NCI-H2029 treated with DMSO at 0.1 percent for 48 hours (cell line): Measurements from ENCODE around the gene ADH5.
"Not testable (repeated sequence)": the region's sequence is repeated elsewhere in the genome, so short reads cannot be mapped to it uniquely, and the experiment has no call there.

Experiments
- DNase-seq: peaks from one replicate; lab custom pipeline; 2025; lab: John Stamatoyannopoulos, UW

Gene ADH5

DNA sequence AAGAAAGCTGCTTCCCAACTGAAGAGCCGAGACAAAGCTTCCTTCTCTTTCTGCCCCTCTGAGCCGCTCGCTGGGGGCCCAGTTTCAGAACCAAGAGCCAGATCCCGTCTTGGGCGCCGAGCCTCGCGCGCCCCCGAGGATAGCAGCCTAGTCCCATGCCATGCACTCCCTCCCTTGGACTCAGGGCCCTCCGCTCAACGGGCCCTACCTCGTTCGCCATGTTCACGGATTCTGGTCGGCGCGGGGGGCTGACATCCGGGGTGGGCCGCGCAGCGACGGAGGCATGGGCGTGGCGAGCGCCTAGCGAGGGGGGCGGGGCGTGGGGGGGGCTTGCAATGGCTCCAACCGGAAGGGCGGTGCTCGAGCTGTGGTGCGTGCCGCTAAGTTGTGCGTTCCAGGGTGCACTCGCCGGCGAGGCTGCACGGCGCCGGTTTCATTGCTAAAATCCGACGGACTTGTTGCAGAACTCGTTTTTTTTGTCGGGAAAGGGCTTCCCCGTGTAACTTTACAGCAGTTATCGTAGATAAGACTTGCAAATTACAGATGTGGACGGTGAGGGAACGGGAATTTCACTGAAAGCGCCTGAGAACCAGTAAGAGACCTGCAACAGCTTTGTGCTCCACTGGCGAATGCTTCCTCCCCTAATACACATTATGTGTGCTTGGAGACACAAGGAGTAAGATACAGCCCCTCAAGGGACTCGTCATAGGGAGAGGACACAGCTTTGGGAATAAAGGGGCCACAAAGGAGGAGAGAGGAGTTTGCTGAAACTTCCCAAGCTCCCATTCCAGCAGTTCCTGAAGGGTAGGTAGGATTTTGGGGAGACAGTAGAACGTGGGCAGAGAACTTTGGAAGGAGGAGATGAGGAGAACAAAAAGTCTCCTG lies at the start of gene ADH5:
TSS of gene ADH5 (minus strand) at position 308 of the 885 bp plus-strand sequence. CDS start at position 220, 88 bp downstream.
- peak; percentile 23 for DNase-seq

DNA sequence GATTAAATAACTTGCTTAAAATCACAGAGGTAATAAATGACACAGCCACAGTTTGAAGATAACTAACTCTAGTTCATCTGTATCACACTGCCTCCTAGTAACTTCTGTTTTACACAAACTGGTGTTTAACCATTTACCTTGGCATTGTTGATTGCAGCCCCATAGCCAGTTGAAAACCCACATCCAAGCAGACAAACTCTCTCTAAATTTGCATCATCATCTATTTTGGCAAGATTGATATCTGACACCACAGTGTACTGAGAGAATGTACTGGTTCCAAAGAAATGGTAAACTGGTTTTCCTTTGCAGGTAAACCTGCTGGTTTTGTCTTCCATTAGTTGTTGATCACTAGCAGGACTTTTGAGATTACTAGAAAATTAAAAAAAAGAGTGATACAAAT lies 47.7 kb upstream of the ADH5 start:
- DNase-seq, result no peak

DNA sequence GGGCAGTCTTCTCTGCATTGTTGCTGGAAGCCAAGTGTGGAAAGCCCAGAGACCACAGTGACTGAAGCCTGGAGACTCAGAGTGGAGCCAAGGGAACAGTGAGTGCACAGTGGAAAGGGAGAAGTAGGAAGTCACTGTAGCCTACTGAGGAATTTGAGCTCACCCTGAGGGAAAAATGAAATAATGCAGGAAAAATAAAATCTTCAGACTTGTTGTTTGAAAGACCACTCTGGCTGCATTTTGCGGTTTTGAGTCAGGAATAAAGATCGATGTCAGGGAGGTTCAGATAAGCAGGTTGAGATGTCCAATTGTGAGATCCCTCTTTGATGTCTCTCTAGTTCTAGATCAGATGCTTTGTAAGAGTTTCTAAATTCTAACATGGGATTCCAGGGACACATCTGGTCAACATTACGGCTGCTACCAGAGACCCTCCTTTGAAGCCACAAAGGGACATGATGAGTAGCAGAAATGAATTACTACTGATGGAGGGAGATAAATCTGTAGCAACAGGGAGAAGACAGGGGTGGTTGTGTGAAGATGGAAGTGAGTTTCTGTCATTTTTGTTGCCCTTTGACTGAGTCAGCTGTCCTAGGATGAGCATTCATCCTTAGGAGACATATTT lies 47.1 kb upstream of the ADH5 start:
- DNase-seq, result no peak

DNA sequence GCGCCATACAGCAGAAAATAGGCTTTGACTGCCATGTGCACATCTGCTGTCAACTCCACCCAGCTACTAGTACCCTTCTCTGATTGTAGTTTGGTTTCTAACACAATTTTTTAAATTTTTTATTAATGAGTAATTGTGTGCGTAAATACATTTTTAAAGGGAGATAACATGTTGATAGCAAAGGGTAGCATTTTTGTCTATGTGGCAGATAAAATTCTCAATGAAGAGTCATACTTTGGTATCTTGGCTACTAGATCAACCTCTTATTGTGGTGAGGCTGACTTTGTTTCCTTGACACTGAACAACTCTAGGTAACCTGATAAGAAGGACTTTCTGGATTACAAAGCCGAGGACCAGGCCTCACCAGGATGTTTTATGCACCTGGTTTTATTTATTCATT lies 46.0 kb upstream of the ADH5 start:
- DNase-seq, result no peak

DNA sequence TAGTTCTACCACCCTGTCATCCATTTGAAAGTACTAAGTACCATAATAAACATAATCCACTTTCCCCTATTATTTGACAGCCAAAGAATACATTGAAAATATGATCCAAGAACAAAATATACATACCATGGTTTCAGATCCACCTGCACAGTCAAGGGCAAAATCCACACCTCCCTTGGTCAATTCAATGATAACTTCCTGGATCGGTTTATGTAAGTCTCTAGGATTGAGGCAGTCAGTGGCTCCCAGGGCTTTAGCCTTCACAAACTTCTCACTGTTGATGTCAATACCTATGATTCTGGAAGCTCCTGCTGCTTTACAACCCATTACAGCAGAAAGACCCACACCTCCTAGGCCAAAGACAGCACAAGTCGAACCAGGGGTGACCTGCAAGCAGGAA lies 42.8 kb upstream of the ADH5 start:
- DNase-seq, result no peak

DNA sequence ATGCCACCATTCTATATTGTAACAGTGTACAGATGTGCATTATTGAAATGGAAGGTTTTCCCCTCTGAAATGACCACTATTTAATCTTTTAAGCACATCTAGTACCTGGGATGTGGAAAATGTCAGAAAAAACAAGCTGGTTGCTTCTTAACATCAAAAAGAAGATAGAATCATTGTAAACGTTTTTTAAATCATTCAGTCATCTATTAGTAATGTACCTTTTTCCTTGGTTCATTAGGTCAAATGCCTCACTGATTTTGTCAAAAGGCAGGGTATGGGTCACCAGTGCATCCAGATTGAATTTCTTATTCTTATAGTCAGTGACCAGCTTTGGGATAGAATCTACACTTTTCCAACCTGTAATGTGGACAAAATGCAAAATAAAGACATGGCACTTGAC lies 37.8 kb upstream of the ADH5 start:
- no peak for DNase-seq

DNA sequence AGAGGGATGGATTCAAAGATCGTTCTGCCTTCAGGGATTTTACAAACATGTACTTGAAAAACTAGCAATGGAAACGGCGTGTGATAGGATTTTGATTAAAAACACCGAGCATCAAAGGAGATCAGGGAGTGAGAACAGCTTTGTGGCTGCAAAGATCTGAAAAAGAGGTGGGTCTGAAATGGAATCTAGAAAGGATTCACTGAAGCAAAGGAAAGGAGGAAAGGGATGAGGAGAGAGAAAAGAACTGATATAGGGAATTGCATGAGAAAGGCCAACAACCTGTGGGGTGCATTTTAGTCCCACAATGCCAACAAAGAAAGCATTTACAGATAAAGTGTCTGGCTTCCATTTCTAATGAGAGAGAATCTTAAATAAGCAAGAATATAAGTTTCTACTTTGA lies 32.4 kb upstream of the ADH5 start:
- DNase-seq, result no peak

DNA sequence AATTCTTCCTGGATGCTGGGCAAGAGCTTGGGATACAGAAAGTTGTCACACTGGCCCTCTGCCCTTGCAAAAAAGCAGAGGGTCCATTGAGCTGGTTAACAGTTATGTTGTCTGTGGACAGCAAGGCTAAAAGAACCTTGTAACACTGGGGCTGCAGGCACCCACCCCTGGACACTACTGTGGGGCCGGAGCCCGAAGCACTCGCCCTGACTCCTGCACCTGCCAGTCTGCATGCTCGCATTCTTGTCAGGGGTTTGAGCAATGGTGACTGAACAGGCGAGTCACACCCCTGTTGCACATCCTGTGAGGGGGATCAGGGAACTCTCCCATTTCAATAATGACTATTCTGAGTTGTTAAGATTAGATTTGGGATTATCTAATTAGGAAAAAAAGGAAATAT lies 31.9 kb upstream of the ADH5 start:
- no peak for DNase-seq

DNA sequence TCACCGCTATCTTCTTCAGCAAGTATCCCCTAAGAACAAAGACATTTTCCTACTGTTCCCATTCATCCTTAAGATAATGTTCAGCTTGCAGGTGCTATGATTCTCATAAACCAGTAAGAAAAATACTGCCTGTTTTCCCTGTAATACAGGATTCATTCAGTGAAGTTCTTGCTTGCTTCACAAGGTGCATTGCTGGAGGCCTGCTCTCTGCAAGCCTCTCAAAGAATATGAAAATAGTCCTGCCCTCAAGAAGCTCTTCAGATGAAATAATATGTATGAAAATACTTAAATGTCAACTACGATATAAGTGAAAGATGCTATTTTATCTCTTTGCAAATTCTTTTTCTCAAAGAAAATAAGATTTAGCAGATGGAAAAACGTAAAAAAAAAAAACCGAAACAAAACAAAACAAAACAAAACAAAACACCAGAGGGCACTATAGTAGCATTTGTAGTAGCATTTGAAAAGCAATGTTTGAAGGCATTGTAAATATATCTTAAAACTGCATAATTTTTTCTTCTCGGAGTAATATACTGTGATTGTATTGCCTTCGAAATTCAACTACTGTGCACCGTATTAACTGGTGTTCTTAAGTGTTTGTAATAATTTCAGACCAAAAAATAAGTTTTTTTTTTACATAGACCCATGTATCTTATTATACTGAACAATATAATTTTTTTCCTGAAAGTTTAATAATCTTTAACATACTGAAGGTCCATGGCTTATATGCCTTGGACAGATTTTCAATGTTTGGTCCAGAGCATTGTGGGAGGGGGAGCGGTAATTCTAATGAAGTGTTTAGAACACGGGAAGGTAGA lies 29.5 kb upstream of the ADH5 start:
- DNase-seq, result no peak

DNA sequence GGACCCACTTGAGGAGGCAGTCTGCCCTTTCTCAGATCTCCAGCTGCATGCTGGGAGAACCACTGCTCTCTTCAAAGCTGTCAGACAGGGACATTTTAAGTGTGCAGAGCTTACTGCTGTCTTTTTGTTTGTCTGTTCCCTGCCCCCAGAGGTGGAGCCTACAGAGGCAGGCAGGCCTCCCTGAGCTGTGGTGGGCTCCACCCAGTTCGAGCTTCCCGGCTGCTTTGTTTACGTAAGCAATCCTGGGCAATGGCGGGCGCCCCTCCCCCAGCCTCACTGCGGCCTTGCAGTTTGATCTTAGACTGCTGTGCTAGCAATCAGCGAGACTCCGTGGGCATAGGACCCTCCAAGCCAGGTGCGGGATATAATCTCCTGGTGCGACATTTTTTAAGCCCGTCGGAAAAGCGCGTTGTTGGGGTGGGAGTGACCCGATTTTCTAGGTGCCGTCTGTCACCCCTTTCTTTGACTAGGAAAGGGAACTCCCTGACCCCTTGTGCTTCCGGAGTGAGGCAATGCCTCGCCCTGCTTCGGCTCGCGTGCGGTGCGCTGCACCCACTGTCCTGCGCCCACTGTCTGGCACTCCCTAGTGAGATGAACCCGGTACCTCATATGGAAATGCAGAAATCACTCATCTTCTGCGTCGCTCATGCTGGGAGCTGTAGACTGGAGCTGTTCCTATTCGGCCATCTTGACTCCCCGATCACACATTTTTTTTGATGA lies 28.7 kb upstream of the ADH5 start:
- DNase-seq, result not testable (repeated sequence)

DNA sequence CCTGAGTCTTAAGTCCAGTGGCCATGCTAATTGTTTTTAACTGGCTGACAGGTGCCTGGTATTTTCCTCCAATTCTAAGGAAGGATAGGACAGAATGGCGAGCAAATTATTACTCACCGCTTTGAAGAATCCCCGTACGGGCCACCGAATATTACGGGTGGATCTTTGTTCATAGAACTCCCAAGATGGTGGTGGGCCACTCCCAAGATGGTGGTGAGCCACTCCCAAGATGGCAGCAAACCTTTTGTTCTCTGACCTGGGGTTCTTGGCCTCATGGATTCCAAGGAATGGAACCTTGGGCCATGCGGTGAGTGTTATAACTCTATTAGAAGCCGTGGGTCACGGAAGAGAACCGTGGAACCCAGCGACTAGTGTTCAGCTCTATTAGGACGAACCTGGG lies 20.7 kb upstream of the ADH5 start:
- not testable (repeated sequence) for DNase-seq

DNA sequence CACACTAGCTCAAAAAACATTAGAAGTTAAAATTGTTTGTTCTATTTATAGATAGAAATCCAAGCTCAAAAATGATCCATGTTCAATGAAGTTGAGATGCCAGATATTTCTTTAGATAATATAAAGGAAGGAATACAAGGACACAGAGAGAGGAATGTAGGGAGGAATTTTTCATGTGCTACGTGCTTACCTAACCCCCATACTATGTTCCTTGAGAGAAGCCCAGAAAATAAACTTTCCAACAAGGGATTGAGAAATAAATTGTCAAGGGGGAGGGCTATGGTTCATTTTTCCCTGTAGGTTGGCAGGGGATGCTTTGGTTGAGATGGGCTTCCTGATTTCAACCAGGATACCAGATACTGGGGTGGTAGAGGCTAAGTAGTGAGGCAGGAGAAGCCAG lies 15.6 kb upstream of the ADH5 start:
- DNase-seq, result no peak

DNA sequence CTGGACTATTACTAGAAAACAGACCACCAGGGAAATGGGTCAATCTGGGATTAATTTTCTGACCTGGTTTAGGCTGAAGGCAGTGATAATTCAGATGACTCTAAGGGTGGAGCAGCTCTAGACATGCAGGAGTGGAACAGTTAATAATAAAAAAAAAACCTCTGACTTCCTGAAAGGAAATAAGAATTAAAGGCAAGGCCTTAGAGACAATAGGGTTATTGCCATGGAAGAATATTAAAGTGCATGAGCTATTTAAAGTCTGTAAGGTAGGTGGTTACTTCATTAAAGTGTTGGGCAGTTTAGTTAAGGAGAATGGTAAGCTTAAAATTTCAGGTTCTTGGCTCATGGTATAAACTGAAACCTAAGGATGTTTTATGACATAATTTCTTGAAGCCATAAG lies 14.6 kb upstream of the ADH5 start:
- DNase-seq, result no peak

DNA sequence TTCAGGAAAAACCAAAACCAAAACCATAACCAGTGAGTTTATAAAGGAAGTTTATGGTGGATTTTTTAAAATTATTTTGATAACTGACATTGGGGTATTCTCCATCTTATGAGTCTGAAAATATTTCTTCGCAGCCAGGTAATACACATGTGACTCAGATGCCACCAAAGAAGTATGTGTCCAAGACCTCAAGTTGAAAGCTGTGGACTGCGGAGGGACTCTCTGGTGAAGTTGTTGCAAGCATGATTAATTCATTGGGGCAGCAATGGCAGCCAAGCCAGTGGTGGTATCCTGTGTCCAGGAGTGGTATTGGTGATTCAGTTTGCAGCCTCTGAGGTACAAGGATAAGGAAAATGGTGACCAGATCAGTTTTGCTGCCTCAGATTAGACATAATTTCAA lies 14.0 kb upstream of the ADH5 start:
- DNase-seq, result no peak

DNA sequence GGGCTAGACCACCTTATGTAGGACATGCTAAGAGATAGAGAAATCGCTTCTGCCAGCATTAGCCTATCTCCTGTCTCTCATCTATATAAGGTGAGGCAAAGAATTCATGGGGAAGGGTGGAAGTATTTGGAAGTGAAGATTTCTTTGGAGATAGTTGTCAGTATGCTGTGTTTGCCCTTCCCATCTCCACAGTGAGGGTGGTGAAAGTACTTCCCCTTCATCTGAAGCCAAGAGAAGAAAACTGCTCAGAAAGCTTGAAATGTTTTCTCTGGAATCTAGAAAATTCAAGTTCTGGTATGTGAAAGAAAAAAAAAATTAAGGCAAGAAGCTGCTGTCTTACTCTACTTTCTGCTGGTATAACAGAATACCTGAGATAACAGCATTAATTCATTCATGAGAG lies 12.3 kb upstream of the ADH5 start:
- DNase-seq, result no peak

DNA sequence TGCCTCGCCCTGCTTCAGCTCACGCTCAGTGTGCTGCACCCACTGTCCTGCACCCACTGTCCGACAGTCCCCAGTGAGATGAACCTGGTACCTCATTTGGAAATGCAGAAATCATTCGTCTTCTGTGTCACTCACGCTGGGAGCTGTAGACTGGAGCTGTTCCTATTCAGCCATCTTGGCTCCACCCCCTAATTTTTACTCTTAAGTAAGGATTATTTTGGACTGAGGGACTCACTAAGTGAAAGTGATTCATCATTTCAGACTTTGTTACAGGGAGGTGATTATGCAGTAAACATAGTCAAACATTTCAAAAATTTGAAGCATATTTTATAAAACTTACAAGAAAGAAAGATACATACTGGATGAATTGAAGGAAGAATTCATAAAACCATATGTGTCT lies 11.2 kb upstream of the ADH5 start:
- not testable (repeated sequence) for DNase-seq

DNA sequence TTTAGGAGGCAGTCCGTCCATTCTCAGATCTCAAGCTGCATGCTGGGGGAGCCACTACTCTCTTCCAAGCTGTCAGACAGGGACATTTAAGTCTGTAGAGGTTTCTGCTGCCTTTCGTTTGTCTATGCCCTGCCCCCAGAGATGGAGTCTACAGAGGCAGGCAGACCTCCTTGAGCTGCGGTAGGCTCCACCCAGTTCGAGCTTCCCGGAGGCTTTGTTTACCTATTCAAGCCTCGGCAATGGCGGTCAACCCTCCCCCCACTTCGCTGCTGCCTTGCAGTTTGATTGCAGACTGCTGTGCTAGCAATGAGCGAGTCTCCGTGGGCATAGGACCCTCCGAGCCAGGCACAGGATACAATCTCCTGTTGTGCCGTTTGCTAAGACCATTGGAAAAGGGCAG lies 10.7 kb upstream of the ADH5 start:
- no peak for DNase-seq

DNA sequence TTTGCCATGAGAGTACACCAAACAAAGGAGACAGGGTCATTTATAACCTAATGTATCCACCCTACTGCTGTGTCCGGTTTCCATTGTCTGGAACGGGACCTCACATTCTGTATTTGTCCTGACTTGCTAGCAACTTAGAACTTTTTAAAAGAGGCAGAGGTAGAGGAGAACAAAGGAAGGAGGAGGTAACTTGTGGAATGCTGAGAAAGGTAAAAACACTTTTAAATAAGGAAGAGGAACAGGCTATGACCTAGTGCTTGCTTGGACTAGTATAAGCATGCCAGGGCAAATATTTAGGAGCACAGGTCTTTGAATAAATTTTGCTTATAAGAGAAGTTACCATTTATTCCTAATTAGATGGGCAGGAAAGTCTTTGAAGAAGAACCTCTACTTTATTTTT lies 3.3 kb upstream of the ADH5 start:
- DNase-seq, result not testable (repeated sequence)

DNA sequence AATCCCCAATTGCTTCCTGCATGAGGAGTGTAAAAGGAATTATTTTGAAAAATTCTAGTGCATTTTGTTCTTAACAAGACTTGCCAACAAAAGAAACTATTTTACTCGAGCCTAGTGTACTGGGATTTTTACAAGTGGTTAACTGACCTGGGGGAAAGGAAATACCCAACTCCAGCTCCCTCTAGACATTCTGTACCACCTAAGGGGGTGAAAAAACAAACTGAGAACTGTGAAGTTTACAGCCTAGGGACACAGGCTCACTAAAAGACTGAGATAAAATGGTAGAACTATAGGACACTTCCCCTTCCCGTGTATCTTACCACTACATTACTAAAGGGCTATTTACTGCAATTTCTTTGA lies 2.6 kb upstream of the ADH5 start:
- DNase-seq, result no peak

DNA sequence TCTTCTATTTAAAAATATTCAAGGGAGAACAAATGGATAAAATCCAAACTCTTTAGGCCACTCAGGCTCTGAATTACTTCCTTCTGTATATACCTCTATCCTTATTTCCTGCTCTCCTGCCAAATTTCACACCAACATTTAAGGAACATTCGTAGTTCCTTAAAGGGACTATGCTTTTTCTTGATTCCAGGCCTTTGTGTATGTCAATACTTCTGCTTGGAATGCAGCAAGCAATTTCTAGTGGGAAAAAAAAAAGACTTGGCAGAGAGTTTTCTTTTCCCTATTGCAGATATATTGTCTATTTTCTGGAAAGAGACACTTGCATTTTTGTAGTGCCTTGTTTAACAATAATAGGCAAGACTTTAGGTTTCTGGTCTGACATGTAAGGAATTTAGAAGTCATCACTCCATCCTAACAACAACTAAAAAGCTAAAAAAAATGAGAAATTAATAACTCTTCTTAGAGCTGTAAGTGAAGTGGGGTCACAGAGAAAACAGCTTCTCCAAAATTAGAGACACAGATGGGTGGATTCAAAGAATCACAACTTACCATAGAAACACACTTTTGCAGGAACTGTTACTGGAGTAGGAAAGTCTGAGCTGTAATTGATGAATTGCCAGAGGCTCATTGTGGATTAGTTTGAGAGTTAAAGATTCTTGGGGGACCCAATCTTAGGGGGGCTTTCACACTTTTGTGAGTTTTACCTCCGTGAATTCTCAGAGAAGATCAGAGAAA lies 2.1 kb upstream of the ADH5 start:
- DNase-seq, result no peak

DNA sequence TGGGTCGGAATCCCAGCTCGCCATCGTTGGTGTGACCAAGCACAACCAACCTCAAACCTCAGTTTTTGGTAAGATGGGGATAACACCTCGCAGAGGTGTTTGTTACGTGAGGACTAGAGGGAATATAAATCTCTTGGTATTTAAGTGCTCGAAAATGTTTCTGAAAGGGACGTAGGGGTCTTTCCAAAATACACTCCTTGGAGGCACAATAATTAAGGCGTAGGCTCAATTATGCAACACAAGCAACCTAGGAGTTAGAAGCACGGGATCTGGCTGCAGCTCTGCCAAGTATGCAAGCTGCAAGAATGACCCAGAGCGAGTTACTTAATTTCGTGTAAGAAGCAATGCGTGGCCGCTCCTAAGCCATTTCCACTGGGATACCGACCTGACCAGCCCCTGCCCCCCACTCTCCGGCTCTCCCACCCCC lies 552 bp downstream of the ADH5 start:
- DNase-seq, result no peak

DNA sequence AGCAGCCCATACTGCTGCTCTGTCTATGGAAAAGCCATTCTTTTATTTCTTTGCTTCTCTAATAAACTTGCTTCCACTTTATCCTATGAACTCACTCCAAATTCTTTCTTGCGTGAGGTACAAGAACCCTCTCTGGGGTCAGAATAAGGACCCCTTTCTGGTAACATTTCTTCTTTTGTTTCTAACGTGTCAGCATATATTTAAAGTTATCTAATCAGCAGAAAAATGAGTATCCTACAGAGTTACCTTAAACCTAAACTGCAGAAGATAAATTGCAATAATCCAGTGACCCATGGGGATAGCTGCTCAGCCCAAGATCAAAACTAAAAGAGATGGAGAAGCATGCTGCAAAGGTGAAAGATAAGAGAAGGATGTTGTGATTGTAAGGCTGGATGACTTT lies 4.0 kb downstream of the ADH5 start:
- DNase-seq, result no peak
